ENCODE data around the gene SELENOP.

The SELENOP gene

DNA sequence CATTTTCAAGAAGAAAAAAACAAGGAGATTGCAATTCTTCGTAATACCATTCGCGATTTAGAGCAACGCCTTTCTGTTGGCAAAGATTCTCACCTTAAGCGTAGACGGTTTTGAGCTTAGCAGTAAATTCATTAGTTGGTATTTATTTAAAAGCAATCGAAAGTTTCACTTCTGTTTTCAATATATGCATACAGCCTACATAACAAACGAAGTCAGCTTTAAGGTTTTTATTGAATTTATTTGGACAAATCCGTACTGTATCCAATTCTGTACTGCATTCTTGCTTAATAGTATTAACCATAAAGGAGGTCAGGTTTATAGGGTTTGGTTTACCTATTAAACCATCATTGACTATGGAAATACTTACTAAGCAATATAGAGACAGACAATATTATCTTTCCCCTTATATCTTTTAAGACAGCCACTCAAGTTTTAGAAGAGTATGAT lies 12.0 kb downstream of the SELENOP start:
- no peak for TF ChIP-seq Cebpa-rat (IDR thresholded peaks at IDR 0.05)
- Histone ChIP-seq H3K9me3 (0 out of 2 replicates have a peak, but pooled peaks cover 2% of the 10 kb centered on the region), H3K4me1 (no peaks in the 10 kb centered on the region), H3K4me2 (no peak overlapping the region), H3K27ac (no peak overlapping the region), H3K27me3 (no peaks in the 10 kb centered on the region), H4K20me1 (no peaks in the 10 kb centered on the region), H3K4me3 (no peak overlapping the region), H3K36me3 (no peaks in the 10 kb centered on the region), H3K9ac (no peak overlapping the region)

DNA sequence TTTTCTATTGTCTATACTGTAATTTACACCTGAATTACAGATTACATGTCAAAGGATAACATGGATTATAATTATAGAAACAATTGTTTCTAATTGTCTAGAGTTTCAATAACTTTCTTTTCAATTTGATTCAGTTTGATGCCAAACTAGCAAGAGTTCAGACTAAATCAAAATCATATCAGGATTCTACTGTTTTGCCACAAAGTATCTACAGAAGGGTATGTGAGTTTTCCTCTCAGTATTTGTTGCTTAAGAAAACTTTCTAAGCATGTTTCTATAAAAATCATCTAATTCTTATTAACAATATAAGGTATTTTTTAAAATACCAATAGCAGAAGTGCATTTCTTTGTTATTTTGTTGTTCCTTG lies 12.5 kb downstream of the SELENOP start:
- H3K9ac ChIP-seq = no peak overlapping the region
- TF ChIP-seq Cebpa-rat (IDR thresholded peaks at IDR 0.05) = no peak
- H3K36me3 ChIP-seq = no peaks in the 10 kb centered on the region
- H3K4me3 ChIP-seq = no peak overlapping the region
- no peaks in the 10 kb centered on the region for H3K4me1 ChIP-seq
- H3K9me3 ChIP-seq = 0 out of 2 replicates have a peak, but pooled peaks cover 2% of the 10 kb centered on the region
- H3K27me3 ChIP-seq = no peaks in the 10 kb centered on the region
- H3K4me2 ChIP-seq = no peak overlapping the region
- no peaks in the 10 kb centered on the region for H4K20me1 ChIP-seq
- H3K27ac ChIP-seq = no peak overlapping the region

DNA sequence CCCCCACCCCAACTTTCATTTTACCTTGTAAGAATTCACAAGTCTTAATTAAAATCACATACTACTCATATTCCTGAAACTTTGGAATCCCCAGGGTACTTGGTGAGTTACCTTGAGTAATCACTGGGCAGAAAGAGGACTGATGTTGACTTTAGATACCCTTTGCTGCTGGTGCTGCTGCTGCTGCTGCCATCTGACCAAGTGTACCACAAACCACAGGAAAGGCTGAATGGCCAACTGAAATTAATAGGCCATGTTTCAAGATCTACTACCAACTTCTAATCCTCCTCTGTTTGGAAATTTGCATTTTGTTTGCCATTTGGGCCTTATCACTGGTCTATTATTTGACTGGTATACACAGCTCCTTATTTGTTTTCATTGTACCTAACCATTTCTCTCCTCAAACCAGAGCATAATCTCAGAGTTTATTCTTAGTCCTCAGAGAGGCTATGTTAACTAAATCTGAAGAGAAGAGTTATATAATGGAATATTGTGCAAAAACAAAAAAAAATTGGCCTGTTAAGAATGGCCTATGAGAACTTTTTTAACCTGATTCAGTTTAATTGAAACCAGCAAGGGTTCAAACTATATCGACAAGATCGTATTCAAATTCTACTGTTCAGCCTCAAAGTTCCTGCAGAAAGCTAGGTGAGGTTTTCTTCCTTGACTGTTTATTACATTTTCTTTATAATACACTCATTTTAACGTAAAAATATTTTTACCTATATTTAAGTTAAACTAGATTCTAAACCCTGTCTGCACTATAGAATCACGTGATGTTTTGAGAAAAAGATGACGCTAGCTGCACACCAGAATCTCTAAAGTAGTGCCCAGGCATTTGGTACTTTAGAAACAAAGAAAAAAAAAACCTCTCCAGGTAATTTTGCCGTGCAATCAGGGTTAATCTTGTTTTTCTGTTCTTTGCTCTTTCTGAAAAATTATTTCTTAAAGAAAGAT lies 13.1 kb downstream of the SELENOP start:
- Histone ChIP-seq H3K9me3 (0 out of 2 replicates have a peak, but pooled peaks cover 2% of the 10 kb centered on the region), H3K27ac (no peak overlapping the region), H3K36me3 (no peaks in the 10 kb centered on the region), H3K4me1 (no peaks in the 10 kb centered on the region), H4K20me1 (no peaks in the 10 kb centered on the region), H3K4me3 (no peak overlapping the region), H3K4me2 (no peak overlapping the region), H3K27me3 (no peaks in the 10 kb centered on the region), H3K9ac (no peak overlapping the region)
- no peak for TF ChIP-seq Cebpa-rat (IDR thresholded peaks at IDR 0.05)

DNA sequence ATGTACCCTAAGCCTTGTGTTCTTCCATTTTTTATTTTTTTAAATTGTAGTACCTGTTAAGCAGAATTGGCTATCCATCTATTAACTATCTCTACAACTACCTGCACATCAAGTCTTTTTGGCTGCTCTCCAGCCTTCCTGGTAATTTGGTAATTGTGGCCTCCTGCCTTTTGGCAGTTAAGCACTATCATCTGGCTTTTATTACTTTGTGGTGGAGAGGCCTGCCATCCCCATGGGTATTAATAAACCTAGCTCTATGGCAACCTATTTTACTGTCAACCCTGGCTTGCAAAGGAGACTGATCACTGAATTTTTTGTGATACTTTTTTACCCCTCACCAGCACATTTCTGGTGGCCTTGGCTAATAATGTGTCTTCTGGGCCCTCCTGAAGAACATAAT lies 20.5 kb downstream of the SELENOP start:
- Histone ChIP-seq H3K36me3 (no peaks in the 10 kb centered on the region), H3K4me1 (no peaks in the 10 kb centered on the region), H3K27me3 (no peaks in the 10 kb centered on the region), H3K4me3 (no peak overlapping the region), H3K9me3 (peaks cover 29% of the 10 kb centered on the region), H4K20me1 (no peaks in the 10 kb centered on the region), H3K27ac (no peak overlapping the region), H3K9ac (no peak overlapping the region), H3K4me2 (no peak overlapping the region)
- TF ChIP-seq Cebpa-rat (IDR thresholded peaks at IDR 0.05) = no peak

DNA sequence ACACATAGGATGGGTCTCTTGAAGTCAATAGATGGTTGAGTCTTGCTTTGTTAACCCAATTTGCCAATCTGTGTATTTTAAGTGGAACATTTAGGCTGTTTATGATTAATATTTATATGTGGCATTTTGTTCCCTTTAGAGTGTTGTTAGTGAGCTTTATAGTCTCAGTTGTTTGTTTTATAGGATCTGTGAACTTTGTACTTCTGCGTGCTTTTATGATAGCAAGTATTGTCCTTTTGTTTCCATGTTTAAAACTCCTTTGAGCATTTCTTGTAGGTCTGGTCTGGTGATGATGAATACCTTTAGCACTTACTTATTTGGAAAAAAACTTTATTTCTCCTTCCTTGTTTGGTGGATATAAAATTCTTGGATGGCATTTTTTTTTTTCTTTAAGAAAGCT lies 23.8 kb downstream of the SELENOP start:
- H3K9ac ChIP-seq = no peak overlapping the region
- H3K4me1 ChIP-seq = no peaks in the 10 kb centered on the region
- H3K36me3 ChIP-seq = no peaks in the 10 kb centered on the region
- no peak overlapping the region for H3K4me3 ChIP-seq
- H3K4me2 ChIP-seq = no peak overlapping the region
- no peaks in the 10 kb centered on the region for H4K20me1 ChIP-seq
- no peak overlapping the region for H3K27ac ChIP-seq
- TF ChIP-seq Cebpa-rat (IDR thresholded peaks at IDR 0.05) = no peak
- peaks cover 39% of the 10 kb centered on the region for H3K9me3 ChIP-seq
- H3K27me3 ChIP-seq = no peaks in the 10 kb centered on the region

DNA sequence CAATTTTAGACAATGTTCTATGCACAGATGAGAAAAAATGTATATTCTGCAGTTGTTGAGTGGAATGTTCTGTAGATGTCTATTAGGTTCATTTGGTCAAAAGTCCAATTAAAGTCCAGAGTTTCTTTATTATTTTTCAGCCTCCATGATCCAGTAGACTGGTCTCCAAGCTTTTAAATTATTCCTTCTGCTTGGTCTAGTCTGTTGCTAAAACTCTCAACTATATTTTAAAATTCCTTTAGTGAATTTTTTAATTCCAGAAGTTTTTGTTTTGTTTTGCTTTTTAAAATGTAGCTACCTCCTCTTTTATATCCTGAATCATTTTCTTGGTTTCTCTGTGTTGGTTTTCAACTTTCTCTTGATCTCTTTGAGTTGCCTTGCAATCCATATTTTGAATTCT lies 24.6 kb downstream of the SELENOP start:
- Histone ChIP-seq H3K9me3 (peaks cover 39% of the 10 kb centered on the region), H3K4me1 (no peaks in the 10 kb centered on the region), H3K4me3 (no peak overlapping the region), H3K27ac (no peak overlapping the region), H3K9ac (no peak overlapping the region), H4K20me1 (no peaks in the 10 kb centered on the region), H3K36me3 (no peaks in the 10 kb centered on the region), H3K27me3 (no peaks in the 10 kb centered on the region), H3K4me2 (no peak overlapping the region)
- no peak for TF ChIP-seq Cebpa-rat (IDR thresholded peaks at IDR 0.05)

DNA sequence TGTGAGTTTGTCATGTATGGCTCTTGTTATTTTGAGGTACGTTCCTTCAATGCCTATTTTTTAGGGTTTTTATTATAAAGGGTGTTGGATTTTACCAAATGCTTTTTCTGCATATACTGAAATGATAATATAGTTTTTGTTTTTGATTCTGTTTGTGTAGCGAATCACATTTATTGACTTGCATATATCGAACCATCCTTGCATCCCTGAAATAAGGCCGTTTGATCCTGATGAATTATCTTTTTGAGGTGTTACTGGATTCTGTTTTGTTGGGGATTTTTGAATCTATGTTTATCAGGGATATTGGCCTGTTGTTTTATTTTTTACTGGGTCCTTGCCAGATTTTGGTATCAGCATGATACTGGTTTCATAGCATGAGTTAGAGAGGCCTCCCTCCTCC lies 25.9 kb downstream of the SELENOP start:
- no peak overlapping the region for H3K4me2 ChIP-seq
- no peaks in the 10 kb centered on the region for H3K27me3 ChIP-seq
- H3K4me3 ChIP-seq = no peak overlapping the region
- no peaks in the 10 kb centered on the region for H4K20me1 ChIP-seq
- no peaks in the 10 kb centered on the region for H3K4me1 ChIP-seq
- no peaks in the 10 kb centered on the region for H3K36me3 ChIP-seq
- peaks cover 39% of the 10 kb centered on the region for H3K9me3 ChIP-seq
- no peak for TF ChIP-seq Cebpa-rat (IDR thresholded peaks at IDR 0.05)
- H3K27ac ChIP-seq = no peak overlapping the region
- no peak overlapping the region for H3K9ac ChIP-seq

DNA sequence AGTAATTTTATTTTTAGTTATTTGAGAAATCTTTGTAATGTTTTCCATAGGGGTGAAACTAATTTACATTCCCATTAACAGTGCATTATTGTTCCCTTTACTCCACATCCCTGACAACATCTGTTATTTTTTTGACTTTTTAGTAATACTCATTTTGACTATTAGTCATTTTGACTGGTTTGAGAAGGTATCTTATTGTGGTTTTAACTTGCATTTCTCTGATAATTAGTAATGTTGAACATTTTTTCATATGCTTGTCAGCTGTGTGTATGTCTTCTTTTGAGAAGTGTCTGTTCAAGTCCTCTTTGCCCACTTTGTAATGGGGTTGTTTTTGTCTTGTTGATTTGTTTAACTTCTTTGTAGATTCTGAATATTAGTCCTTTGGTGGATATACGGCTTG lies 27.6 kb downstream of the SELENOP start:
- TF ChIP-seq Cebpa-rat (IDR thresholded peaks at IDR 0.05) = no peak
- Histone ChIP-seq H3K36me3 (no peaks in the 10 kb centered on the region), H3K27ac (no peak overlapping the region), H4K20me1 (no peaks in the 10 kb centered on the region), H3K9ac (no peak overlapping the region), H3K4me2 (no peak overlapping the region), H3K9me3 (peaks cover 38% of the 10 kb centered on the region), H3K4me3 (no peak overlapping the region), H3K4me1 (no peaks in the 10 kb centered on the region), H3K27me3 (no peaks in the 10 kb centered on the region)

DNA sequence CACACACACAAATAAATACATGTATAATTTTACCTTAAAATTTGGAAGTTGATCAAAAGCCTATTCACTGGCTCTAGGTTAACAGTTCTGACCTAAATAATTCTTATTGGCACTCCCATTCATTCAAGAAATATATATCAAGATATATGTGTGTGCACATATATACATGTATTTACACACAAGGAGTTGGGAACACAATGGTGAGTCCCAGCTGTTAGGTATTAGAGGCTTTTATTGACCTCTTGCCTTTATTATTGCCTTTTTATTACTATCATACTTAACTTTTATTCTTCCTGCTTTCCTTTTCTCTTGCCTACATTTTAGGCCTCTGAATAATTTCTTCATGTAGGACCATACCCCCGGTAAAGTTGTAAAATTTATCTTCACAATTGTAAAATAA lies 30.1 kb downstream of the SELENOP start:
- H3K27ac ChIP-seq = no peak overlapping the region
- H3K27me3 ChIP-seq = no peaks in the 10 kb centered on the region
- no peaks in the 10 kb centered on the region for H3K36me3 ChIP-seq
- H3K4me1 ChIP-seq = no peaks in the 10 kb centered on the region
- no peak overlapping the region for H3K4me2 ChIP-seq
- H3K9ac ChIP-seq = no peak overlapping the region
- no peak for TF ChIP-seq Cebpa-rat (IDR thresholded peaks at IDR 0.05)
- no peak overlapping the region for H3K4me3 ChIP-seq
- no peaks in the 10 kb centered on the region for H4K20me1 ChIP-seq
- peaks cover 15% of the 10 kb centered on the region for H3K9me3 ChIP-seq

DNA sequence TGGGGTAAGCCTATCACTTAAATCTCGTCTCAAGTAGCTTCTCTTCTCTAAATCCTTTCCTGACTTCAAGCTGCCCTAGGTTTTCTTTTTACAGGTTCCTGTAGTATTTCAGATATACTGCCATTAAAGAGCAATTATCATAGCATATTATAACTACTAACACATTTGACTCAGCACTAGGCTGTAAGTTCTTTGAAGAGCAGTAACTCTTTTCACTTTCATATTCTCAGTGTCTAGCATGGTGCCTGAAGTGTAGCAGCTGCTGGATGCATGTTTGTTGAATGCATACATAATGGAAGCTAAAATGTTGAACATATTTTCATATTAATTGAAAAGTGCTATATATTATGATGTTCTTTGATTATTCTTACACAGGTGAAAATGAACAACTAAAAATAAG lies 32.6 kb downstream of the SELENOP start:
- TF ChIP-seq Cebpa-rat (IDR thresholded peaks at IDR 0.05) = no peak
- no peaks in the 10 kb centered on the region for H4K20me1 ChIP-seq
- no peaks in the 10 kb centered on the region for H3K27me3 ChIP-seq
- no peak overlapping the region for H3K27ac ChIP-seq
- H3K36me3 ChIP-seq = no peaks in the 10 kb centered on the region
- H3K9ac ChIP-seq = no peak overlapping the region
- H3K4me3 ChIP-seq = no peak overlapping the region
- H3K4me2 ChIP-seq = no peak overlapping the region
- no peaks in the 10 kb centered on the region for H3K4me1 ChIP-seq
- H3K9me3 ChIP-seq = no peaks in the 10 kb centered on the region
